ENCODE results near the gene PXT1. TPM values are rescaled to one million over a fixed set of nuclear protein-coding genes. Genes with fewer than 3 reads are reported as not detected.

The PXT1 gene
- total RNA-seq, 1 donor from 2014 or later: not detected

DNA sequence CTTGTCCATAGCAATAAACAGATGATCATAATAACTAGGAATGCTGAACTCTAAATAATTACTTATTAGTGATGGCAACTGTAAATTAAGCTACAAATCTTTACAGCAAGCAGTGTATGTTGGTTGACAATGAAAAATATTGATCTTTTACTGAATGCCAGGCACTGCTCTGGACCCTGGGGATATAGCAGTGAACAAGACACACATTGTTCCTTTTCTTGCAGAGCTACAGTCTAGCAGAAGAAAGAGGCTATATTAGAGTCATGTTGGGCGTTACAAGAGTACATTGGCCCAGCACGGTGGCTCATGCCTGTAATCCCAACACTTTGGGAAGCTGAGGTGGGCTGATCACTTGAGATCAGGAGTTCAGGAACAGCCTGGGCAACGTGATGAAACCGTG, 11.5 kb downstream of the PXT1 start:
- no peaks in the 10 kb centered on the region for H3K27me3 ChIP-seq
- Mint-ChIP-seq H3K27me3 (ENCODE audit: insufficient read depth, low read depth) (no peaks in the 10 kb centered on the region), H3K27ac (no peak overlapping the region), H3K9me3 (no peaks in the 10 kb centered on the region), H3K36me3 (no peaks in the 10 kb centered on the region), H3K4me3 (no peak overlapping the region), H3K4me1 (no peaks in the 10 kb centered on the region)
- H3K9me3 ChIP-seq (ENCODE audit: low read depth): no peaks in the 10 kb centered on the region
- no peaks in the 10 kb centered on the region for H3K79me2 ChIP-seq (ENCODE audit: low read depth)
- no peak overlapping the region for H3K27ac ChIP-seq
- no peaks in the 10 kb centered on the region for H3F3A ChIP-seq (ENCODE audit: low read depth)
- no peak for TF ChIP-seq EZH2phosphoT487 (IDR thresholded peaks at IDR 0.05)
- no peak for TF ChIP-seq EZH2 (IDR thresholded peaks at IDR 0.05)
- TF ChIP-seq CTCF (IDR thresholded peaks at IDR 0.05): no peak
- H3K36me3 ChIP-seq: no peaks in the 10 kb centered on the region
- H3K4me3 ChIP-seq: no peak overlapping the region
- no peak overlapping the region for H3K9ac ChIP-seq
- no peak for DNase-seq (ENCODE audit: low spot score)
- no peaks in the 10 kb centered on the region for H4K20me1 ChIP-seq (ENCODE audit: low read depth)
- no peak overlapping the region for H3K4me2 ChIP-seq
- H3K4me1 ChIP-seq: no peaks in the 10 kb centered on the region
- H2AFZ ChIP-seq (replicated peaks): no peak overlapping the region

GRCh38 chr6:36430351-36430750, 12.3 kb downstream of the PXT1 start:
- Histone ChIP-seq H3K4me3 (no peak overlapping the region), H3K79me2 (ENCODE audit: low read depth) (no peaks in the 10 kb centered on the region), H3K27ac (no peak overlapping the region), H4K20me1 (ENCODE audit: low read depth) (no peaks in the 10 kb centered on the region), H3F3A (ENCODE audit: low read depth) (no peaks in the 10 kb centered on the region), H3K9ac (no peak overlapping the region), H2AFZ (replicated peaks) (no peak overlapping the region), H3K9me3 (ENCODE audit: low read depth) (no peaks in the 10 kb centered on the region), H3K4me2 (no peak overlapping the region), H3K27me3 (no peaks in the 10 kb centered on the region), H3K36me3 (no peaks in the 10 kb centered on the region), H3K4me1 (no peaks in the 10 kb centered on the region)
- Mint-ChIP-seq H3K36me3 (no peaks in the 10 kb centered on the region), H3K27me3 (ENCODE audit: insufficient read depth, low read depth) (no peaks in the 10 kb centered on the region), H3K4me1 (no peaks in the 10 kb centered on the region), H3K27ac (no peak overlapping the region), H3K4me3 (no peak overlapping the region), H3K9me3 (no peaks in the 10 kb centered on the region)
- no peak for TF ChIP-seq CTCF (IDR thresholded peaks at IDR 0.05)
- peak; percentile 26 for DNase-seq (ENCODE audit: low spot score)

GRCh38 chr6:36428911-36429310, 13.7 kb downstream of the PXT1 start:
- H3K9me3 Mint-ChIP-seq: no peaks in the 10 kb centered on the region
- Histone ChIP-seq H3K4me1 (no peaks in the 10 kb centered on the region), H3K4me2 (no peak overlapping the region), H3K27me3 (no peaks in the 10 kb centered on the region), H3K9ac (no peak overlapping the region), H3K4me3 (no peak overlapping the region), H3K79me2 (ENCODE audit: low read depth) (no peaks in the 10 kb centered on the region), H3K27ac (no peak overlapping the region), H3K36me3 (no peaks in the 10 kb centered on the region), H3K9me3 (ENCODE audit: low read depth) (no peaks in the 10 kb centered on the region), H2AFZ (replicated peaks) (no peak overlapping the region), H4K20me1 (ENCODE audit: low read depth) (no peaks in the 10 kb centered on the region), H3F3A (ENCODE audit: low read depth) (peaks cover 3% of the 10 kb centered on the region)
- no peak for TF ChIP-seq EZH2phosphoT487 (IDR thresholded peaks at IDR 0.05)
- no peak for TF ChIP-seq EZH2 (IDR thresholded peaks at IDR 0.05)
- no peak for TF ChIP-seq CTCF (IDR thresholded peaks at IDR 0.05)
- DNase-seq (ENCODE audit: low spot score): no peak
- no peaks in the 10 kb centered on the region for H3K36me3 Mint-ChIP-seq
- H3K4me1 Mint-ChIP-seq: peaks cover 2% of the 10 kb centered on the region
- no peaks in the 10 kb centered on the region for H3K27me3 Mint-ChIP-seq (ENCODE audit: insufficient read depth, low read depth)
- no peak overlapping the region for H3K27ac Mint-ChIP-seq
- no peak overlapping the region for H3K4me3 Mint-ChIP-seq

DNA sequence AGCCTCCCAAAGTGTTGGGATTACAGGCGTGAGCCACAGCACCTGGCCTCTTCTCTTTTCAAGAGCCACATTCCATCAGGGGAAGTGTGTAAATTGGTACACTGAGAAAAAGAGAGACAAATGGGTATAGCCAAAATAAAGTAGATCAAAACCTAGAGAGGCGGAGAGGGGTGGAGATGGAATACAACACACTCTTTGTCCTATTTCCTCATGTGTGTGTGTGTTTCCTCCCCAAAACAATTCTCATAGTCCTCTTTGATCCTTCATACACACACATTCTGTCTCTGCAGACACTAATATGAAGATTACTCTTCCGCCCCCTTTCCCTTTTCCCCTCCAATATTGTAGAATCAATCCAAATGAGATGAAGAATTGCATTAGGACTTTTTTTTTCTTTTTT, 16.0 kb downstream of the PXT1 start:
- no peak overlapping the region for H3K4me3 ChIP-seq
- no peaks in the 10 kb centered on the region for H3K36me3 ChIP-seq
- DNase-seq (ENCODE audit: low spot score): no peak
- H3F3A ChIP-seq (ENCODE audit: low read depth): peaks cover 16% of the 10 kb centered on the region
- peaks cover 10% of the 10 kb centered on the region for H3K4me1 ChIP-seq
- Mint-ChIP-seq H3K9me3 (no peaks in the 10 kb centered on the region), H3K27me3 (ENCODE audit: insufficient read depth, low read depth) (peaks cover 2% of the 10 kb centered on the region), H3K4me3 (no peak overlapping the region), H3K36me3 (no peaks in the 10 kb centered on the region), H3K27ac (no peak overlapping the region), H3K4me1 (peaks cover 14% of the 10 kb centered on the region)
- no peak overlapping the region for H2AFZ ChIP-seq (replicated peaks)
- no peaks in the 10 kb centered on the region for H3K9me3 ChIP-seq (ENCODE audit: low read depth)
- no peak overlapping the region for H3K9ac ChIP-seq
- H3K27me3 ChIP-seq: no peaks in the 10 kb centered on the region
- TF ChIP-seq CTCF (IDR thresholded peaks at IDR 0.05): no peak
- TF ChIP-seq EZH2 (IDR thresholded peaks at IDR 0.05): no peak
- no peak for TF ChIP-seq EZH2phosphoT487 (IDR thresholded peaks at IDR 0.05)
- no peak overlapping the region for H3K4me2 ChIP-seq
- H4K20me1 ChIP-seq (ENCODE audit: low read depth): no peaks in the 10 kb centered on the region
- no peaks in the 10 kb centered on the region for H3K79me2 ChIP-seq (ENCODE audit: low read depth)
- no peak overlapping the region for H3K27ac ChIP-seq

Data from neural progenitor cell (in vitro differentiated cells).